ENCODE data around the gene CTIF.

The CTIF gene

GRCh38 chr18:48888773-48889080 is 349.9 kb downstream of the CTIF start:
- no peak for DNase-seq (ENCODE audit: low spot score)

GRCh38 chr18:48889115-48889941 is 350.5 kb downstream of the CTIF start:
- no peak for DNase-seq (ENCODE audit: low spot score)

- no peak for DNase-seq (ENCODE audit: low spot score)
Measured at GRCh38 chr18:48889981-48890762, 351.3 kb downstream of the CTIF start.

GRCh38 chr18:48891721-48892120 is 352.9 kb downstream of the CTIF start:
- DNase-seq (ENCODE audit: low spot score): no peak

- DNase-seq (ENCODE audit: low spot score): no peak
Measured at GRCh38 chr18:48892146-48892855, 353.5 kb downstream of the CTIF start.

GRCh38 chr18:48893061-48893607 is 354.3 kb downstream of the CTIF start:
- no peak for DNase-seq (ENCODE audit: low spot score)

GRCh38 chr18:48893608-48894600 is 355.1 kb downstream of the CTIF start:
- DNase-seq (ENCODE audit: low spot score): no peak

GRCh38 chr18:48894799-48895346 is 356.0 kb downstream of the CTIF start:
- no peak for DNase-seq (ENCODE audit: low spot score)

- no peak for DNase-seq (ENCODE audit: low spot score)
Measured at GRCh38 chr18:48896326-48896874, 357.6 kb downstream of the CTIF start.

GRCh38 chr18:48896875-48897511 is 358.2 kb downstream of the CTIF start:
- no peak for DNase-seq (ENCODE audit: low spot score)

GRCh38 chr18:48897531-48897930 is 358.7 kb downstream of the CTIF start:
- DNase-seq (ENCODE audit: low spot score): no peak

- DNase-seq (ENCODE audit: low spot score): no peak
Measured at GRCh38 chr18:48898521-48898920, 359.7 kb downstream of the CTIF start.

- no peak for DNase-seq (ENCODE audit: low spot score)
Measured at GRCh38 chr18:48899558-48900174, 360.8 kb downstream of the CTIF start.

GRCh38 chr18:48900469-48900868 is 361.6 kb downstream of the CTIF start:
- no peak for DNase-seq (ENCODE audit: low spot score)

- DNase-seq (ENCODE audit: low spot score): no peak
Measured at GRCh38 chr18:48901145-48902022, 362.6 kb downstream of the CTIF start.

GRCh38 chr18:48902023-48902855 is 363.4 kb downstream of the CTIF start:
- DNase-seq (ENCODE audit: low spot score): no peak

GRCh38 chr18:48902856-48903601 is 364.2 kb downstream of the CTIF start:
- DNase-seq (ENCODE audit: low spot score): no peak

Data from COLO829 (cell line).